Activated CD4-positive, alpha-beta T cell treated with anti-CD3 and anti-CD28 coated beads for 4 hours (primary cell): Measurements from ENCODE around the gene HIVEP3.

Experiments used
- DNase-seq, 2 donors: peaks; one replicate each; pipeline ENCODE4 v3.0.0-alpha.2; 2020

The HIVEP3 gene

DNA sequence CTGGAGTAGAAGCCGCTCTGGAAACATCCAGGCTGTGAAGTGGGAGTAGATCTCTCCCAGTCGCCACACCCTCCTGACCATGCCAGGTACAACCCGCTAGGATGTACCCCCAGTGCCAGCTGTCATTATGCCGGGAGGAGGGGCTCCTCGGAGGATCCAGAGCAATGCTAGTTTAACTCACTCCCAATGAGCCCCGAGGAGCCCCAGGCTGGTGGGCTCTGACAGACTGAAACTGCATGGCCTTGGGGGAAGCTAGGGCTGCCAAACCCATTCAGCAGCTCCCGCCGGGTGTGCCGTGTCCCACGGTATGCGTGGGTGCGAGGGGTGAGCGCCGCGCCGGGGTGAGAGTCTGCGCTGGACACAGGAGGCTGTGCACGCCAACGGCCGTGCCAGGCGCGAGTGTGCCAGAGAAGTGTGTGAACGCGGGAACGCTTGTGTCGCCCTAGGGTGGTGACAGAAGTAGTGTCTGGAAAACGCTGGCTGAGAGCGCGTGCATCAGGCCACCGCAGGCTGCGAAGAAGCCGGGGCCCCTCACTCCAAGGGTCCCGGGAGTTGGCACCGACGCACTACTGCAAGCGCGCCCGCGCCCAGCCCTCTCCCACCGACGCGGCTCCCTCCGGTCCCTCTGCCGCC is 257.2 kb downstream of the HIVEP3 start:
- DNase-seq, result peak; percentile 27 to 39

DNA sequence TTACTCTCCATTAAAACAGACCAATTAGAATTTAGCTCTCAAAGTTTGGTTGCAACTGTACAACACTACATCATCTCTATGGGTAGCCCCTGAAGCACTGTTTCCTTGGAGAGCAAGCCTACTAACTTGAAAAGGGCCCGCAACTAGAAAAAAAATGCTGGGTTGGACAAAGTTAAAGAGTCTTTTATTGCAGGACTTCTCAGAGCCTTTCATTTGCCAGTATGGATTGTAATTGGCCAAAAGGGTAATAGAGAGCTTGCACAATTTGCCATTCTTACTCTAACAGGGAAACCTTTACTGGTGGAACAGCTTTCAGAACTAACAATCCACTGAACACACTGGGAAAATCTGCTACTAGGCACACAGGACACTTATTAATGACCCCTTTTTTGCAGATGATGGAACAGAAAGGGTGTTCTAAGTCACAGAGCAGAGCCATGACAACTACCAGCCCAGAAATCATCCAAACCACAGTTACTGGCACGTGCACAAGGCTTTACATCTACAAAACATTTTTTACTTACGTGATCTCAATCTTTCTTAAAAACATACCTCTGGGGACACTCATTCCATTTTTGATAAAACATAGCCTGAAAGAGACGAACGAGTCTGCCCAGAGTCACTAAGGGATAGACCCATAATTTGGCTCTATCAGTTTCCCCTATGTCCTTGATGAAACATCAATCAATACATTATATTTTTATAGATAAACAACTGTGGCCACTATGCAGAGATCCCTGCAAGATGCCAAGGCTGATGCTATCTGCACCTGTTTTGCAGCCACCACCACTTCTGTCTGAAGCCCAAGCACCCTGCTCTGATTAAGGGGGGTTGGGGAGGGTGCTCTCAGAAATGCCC is 257.9 kb downstream of the HIVEP3 start:
- DNase-seq, result no peak

DNA sequence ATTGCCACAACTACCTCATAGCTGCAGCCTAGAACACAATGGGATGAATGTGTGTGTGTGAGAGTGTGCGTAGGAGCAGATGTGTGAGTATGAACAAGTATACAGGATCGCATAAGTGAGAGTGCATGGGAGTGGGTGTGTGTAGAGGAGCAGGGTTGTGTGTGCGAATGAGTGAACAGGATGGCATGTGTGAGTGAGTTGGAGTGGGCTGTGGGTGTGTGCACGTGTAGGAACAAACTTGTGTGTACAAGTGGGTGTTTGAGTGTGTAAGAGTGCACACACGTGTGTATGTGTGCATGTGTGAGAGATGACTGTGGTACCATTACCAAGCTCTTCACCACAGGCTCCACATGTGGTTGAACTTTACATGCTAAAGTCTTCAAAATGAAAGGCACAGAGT is 258.8 kb downstream of the HIVEP3 start:
- DNase-seq, result no peak

DNA sequence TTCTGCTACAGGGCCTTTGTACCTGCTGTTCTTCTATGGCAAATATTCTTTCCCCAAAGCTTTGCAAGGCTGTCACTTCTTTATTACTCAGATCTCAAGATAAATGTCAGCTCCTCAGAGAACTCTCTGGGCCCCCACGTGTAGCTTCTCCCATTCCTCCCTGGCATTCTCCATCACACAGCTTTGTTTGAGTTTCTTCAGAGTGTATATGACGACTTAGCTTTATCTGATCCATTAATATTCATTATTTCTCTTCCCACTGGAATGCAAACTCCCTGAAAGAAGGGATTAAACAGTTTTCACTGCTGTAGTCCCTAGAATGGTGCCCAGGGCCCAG is 259.6 kb downstream of the HIVEP3 start:
- DNase-seq, result no peak

DNA sequence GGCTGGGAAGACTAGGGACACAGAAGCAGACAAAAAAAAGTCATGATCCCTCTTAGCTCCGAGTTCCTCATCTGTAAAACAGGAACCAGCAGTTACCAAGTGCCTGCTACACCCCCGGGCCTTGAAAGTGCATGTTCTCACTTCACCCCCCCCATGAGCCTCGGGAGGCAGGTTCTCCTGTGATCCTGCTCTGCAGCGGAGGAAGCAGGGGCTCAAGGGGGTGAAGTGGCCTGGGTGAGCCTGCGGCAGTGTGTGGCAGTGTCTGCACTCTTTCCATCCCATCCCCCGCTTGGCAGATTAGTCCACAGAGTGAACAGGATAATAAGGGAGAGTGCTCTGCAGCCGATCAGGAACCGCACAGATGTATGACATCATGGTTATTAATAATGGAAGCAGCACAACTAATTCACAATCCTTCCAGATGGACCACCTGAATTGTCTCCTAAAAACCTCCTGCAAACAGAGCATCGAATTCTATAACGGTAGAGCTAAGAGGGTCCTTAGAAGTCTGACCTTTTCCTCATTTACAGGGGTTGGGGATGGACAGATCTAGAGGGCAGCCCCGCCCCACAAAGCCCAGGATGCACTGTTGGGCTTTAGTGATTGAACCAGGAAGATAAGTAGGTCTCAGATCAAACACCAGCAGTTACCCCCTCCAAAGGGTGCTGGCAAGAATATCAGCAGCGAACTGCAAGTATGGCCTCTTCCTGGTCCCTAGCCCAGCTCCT is 260.1 kb downstream of the HIVEP3 start:
- no peak for DNase-seq

DNA sequence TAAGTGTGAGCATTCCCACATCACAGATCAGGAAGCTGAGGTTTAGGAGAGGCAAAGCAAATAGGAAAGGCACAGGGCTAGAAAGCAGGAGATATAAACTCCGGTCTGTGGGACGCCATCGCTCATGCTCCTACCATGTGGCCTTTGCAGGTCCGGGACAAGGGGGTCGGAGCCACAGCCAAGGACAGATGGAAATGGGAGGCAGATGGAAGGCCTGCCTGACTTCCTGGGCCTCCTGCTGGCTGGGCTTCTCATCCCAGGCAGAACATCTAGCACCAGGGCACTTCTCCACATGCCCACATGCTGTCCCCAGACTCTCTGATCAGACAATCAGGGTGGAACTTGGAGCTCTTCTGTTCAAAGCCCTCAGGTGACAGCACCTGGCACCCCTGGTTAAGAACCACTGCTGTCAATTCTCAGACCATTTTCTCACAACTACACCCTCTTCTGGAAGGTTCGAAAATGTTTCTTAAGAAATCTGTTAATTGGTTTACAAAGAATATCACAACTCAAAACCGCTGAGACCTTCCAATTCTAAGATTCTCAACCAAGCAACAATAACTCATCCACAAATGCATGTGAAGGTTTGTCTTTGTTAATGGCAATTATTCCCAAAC is 260.9 kb downstream of the HIVEP3 start:
- DNase-seq, result no peak

DNA sequence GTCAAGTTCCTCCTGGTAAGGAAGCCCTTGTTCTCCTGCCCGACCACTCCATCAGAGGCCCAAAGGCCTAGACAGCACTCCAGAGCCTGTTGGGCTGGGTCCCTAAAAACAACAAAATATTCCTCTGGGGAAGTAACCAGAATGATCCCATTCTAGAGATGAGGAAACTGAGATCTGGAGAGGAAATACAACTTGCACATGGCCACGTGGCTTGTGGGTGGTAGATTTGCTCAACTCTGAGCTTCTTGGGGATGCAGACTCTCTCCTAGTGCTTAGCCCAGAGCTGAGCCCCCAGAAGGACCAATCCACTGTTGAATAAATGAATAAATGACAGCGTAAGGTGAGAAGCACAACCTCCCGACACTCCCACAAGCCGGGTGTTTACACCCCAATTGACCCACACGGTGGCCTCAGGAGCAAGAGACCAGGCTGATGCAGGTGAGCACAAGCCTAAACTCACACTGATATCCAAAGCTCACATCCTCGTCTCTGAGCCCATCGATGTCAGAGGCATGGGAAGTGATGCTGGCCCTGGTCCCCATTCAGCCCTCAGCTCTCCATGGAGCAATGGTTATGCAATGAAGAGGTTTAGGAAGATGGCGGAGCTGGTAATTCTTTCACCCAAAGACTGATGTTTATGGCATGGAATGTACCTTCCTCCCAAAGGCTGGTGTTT is 261.8 kb downstream of the HIVEP3 start:
- DNase-seq, result no peak

DNA sequence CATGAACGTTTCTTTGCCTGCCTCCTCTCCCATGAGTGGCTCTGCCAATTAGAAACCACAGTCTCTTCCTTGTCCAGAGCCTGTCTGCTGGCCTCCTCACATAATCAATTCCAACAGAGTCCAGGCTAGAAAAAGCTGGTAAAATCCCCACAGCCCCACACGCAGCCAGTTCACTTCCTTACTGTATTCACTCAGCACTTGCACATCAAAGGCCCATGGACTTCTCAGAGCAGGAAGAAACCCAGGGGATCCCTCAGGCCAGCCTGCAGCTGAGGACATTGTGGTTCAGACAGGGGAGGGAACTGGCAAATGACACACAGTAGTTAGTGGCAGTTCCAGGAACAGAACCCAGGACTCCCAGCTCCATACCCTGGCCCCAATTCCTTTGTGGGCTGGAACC is 262.7 kb downstream of the HIVEP3 start:
- no peak for DNase-seq

DNA sequence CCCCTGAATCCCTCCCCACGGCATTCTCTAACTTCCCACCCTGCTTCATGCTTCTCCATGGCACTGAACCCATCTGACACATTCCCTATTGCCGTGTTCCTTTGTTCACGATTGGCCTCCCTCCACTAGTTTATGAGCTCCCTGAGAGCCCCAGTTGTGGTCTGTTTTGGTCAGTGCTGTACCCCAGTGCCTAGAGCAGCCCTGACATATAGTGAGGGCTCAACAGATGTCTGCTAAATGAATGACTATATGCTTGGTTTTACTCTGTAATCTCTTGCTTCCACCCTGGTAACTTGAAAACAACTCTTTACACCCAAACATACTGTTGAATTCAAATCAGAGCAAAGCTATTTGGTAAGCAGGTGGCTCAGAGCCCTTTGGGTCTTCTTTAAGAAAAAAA is 263.1 kb downstream of the HIVEP3 start:
- DNase-seq, result no peak

DNA sequence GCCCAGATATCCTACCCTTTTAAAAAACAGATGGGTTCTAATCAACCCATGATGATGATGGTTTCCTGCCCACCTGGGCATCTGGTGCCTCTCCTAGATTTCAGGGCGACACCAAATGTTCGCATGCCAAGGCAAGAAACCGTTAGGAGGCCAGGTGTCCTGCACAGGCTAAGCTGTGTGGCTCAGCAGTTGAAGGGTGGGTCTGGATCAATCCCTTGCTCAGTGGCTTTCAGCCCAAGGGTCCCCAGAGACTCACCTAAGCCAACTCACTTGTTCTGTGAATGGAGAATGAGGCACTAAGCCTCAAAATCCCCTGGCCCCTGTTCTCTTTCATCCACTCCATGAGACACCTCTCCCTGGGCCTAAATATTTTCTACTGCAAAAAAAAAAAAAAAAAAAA is 265.1 kb downstream of the HIVEP3 start:
- DNase-seq, result no peak

DNA sequence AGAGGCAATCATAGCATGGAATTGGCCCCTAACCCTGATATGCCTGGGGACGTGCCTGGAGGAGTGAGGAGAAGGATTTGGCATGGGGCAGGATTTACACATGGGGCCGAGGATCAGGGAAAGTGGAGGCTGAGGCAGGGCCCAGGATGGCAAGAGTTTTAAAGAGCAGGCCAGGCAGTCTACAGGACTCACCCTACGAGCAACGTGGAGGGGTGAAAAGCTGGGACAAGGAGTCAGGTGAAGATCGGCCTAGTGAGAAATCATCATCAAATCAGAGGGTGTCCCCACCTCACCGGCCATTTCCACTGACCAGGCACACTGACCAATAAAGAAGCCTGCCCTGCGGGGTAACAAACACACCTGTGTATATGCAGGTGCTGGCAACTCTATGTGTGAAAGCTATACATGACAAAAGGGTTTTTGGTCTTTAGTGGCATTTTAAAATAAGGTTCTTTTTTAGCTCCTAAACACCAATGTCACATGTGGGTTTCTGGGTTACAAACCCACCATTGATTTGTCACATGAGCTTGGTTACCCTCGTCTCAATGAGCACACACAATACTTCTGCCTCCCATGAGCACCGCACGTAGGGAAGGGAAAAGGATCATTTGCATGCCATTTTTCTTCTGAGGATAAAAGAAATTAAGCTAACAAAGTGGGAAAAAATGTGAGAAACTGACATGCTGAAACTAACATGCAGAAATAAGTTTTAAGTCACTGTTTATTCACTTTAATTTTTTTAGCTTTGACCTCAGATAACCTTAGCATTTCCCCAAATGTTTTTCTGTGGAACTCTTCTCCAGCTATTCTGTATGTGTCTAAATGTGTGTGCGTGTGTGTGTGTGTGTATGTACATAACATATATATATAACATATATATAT is 266.1 kb downstream of the HIVEP3 start:
- DNase-seq, result no peak

DNA sequence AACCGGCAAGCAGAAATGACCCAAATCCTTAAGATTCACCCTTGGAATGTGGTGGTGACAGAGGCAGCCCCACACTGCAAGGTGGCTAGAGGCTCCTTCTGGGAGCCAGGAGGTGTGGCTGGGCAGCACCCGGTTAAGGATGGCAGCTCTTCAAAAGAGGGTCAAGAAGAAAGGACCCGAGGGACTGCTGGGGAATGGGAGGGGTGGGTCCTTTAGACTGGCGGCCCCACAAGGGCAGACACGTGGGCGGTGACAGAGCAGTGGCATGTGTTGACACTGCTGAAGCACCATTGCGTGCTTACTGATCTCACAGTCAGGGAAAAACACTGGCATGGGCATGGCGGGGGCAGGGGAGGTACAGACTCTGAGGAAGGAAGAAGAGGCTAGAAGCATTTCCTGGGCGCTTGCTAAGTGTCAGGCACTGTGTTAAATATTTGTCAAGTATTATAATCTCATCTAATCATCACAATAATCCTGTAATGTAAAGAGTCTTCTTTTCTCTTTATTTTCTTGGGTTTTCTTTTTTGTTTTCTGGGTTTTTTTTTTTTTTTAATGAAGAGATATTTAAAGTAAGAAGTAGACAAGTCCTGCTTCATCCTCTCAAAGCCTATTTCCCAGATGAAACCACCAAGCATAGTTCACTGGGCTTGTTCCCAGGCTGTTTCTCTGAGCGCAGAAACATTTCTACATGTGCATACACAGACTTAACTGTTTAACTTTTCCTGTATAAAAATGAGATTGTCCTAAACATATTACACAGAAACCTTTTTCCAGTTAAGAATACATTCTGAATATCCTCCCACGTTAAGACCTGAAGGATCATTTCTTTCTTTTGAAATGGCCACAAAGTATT is 268.5 kb downstream of the HIVEP3 start:
- DNase-seq, result peak; percentile 42 to 60

DNA sequence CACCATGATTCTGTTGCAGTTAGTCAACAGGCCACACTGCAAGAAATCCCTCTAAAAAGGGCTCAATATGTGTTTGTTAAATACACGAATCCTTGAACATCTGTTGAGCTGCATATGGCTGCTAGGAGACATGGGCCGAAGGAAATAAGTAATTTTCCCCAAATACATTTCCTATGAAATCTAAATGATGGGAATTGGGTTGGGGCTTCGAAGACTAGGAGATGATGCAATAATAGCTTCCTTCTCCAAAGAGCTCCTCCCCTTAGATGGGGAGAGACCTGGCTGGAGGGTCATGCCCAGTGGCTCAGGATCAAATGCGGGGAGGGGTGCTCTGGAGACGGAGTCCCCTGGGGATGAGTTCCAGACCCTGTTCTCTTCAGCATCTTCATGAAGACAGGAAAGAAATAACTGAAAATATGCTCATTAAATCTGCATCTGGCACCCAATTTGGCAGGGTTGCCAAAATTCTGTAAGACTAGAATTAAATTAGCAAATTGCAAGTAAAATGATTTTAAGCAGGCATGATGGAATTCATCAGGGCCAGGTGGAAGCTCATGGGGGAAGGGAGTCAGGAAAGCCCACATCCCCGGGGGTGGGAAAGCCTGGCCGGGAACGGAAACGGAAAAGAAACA is 269.2 kb downstream of the HIVEP3 start:
- no peak for DNase-seq

DNA sequence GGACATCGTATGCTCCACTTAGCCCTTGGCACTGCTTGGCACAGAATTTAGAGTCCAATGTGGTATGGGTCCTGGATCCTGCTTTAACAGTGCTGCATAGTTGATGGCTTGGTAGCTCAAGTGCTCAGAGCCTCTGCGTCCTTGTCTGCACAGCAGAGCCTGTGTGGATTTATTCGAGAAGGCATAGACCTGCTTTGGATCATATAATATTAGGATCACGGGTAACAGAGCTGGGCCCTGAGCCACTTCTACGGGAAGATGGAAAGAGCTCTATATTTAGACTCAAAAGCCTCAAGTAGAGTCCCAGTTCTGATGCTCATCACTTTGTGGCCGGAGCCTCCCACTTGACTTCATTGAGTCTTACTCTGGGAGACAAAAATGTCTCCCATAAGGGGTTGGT is 269.9 kb downstream of the HIVEP3 start:
- DNase-seq, result no peak

DNA sequence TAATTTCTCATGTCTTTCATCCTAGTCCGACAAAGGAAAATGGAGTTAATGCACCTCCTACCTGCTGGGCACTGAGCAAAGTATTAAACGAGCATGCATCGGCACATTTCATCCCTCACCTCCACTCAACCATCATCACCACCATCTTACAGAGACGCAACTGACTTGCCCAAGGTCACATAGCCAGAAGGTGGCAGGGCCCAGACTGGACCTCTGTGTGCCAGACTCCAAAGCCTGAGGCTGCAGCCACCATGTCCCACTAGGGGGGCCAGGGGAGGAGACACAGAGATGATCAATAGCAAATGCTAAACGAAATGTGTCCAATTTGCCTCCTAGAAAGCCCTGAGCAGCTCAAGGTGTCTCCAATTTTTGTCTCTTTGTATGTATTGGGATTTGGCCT is 270.5 kb downstream of the HIVEP3 start:
- DNase-seq, result no peak

DNA sequence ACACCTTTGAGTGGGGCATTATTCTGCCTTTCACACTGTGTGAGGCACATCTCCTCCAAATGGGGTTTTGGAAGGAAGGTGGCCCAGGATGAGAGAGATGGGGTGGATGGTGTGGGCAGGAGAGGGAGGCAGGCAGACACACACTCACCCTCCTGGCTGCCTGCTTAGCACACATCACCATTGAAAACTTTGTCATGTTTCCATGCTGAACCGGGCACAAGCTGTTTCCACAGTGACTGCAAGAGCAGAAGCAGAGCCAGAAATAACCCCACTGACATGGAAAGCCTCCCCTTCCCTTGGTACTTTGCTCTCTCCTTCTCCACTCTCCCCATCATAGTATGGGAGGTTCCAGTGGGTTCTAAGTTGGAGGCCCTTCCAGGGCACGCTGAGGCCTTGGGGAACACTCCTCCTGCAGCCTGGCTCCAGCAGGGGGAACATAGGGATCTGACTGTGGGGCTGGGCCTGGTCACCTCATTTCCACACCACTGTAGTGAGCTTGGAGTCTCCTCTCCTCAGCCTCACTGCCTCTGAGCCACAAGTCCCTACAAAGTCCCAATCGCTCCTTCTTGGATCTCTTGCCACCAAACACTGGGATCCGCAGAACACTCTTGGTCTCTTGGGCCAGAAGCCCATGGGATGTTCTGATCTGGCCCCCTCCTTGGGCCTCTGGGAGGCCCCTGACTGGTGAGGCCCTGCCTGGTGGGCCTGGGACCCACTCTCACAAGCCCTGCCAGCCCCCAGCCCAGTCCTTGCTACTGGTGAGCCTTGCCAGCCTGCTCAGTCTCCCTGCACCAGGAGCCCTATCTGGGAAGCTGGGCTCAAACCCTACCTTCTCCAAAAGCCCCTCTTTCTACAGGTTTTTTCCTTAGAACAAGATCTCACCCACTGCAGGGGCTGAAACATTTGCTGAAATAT is 271.2 kb downstream of the HIVEP3 start:
- DNase-seq, result no peak

DNA sequence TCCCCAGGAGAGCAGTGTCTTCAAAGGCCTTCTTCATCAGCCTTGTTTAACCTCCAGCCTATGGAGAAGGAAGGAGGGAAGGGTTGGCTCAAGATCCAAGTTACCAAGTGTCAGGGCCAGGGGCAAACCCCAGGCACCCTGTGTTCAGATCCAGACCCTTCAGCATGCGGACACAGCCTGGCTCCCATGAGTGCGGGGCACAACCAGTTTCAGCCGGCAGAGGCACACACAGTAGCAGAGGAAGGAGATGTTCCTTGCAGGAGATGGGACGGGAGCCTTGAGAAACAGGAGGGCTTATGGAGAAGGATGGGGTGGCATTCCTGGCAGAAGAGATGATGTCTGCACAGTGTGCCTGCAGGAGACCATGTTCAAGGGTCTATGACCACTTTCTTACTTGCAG is 272.5 kb downstream of the HIVEP3 start:
- no peak for DNase-seq

DNA sequence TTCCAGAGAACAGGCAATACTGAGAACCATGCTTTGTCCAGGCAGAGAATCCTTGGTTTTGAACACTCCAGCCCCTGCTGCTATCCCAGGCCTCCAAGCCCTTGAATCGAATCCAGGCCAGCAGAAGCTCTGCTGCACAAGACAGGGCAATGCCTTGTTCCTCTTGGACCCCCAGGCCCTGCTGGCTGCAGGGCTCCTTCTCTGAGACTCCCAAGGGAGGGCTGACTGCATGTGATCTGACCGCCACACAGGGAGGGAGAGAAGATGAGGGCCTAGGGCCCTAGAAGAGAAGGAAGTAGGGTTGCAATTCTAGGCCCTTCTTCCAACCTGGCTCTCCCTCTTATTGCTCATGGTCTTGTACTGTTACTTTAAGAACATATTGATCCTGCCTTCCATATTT is 273.7 kb downstream of the HIVEP3 start:
- no peak for DNase-seq
